Right lobe of liver (tissue), 4 donors: ENCODE data around the gene PLCB1.

Experiments
- POLR2A ChIP-seq: fragments of 450-650 bp; IDR thresholded peaks from one replicate; pipeline ENCODE4 v1.6.1; 2017; ENCODE audit warnings: antibody characterized with exemption, mild to moderate bottlenecking
- TF ChIP-seq, protein P1 (sequence below), 4 donors: fragments of 200-600 bp in 3 of 4; fragments of 450-650 bp in 1 of 4; IDR thresholded peaks; one replicate each; pipeline versions ENCODE4 v1.5.1 to v1.8.0; 2016 to 2022; ENCODE audit warnings: antibody characterized with exemption in 4 of 4, mild to moderate bottlenecking in 2 of 4
- donor health status: DM: no; HTN: no; CAD: no.
- donor health status: DM: no; HTN: no; CAD: no.
- donor health status: DM: no; HTN: yes; CAD: no.

DNA sequence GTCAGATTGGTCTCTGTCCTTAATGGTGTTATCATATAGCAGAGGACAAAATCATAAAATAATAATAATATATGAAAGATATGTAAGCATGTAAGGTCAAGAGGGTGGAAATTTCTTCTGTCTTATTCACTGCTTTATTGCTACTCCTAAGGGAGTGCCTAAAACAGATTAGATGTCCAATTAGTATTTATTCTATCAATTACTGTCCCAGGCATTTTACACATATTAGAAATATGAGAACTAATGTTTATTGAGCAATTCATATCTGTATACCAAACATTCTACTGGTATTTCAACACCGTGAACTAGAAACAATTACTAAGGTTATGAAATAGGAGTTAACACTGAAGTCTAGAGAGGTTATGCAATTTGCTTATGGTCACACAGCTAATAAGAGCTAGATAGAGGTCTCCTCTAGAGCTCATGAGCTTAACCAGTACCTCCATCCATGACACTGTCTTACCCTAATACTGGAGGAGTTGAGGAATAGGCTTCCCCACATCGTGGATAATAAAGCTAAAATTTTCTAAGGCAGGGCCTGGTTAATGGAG, 302.3 kb downstream of the PLCB1 start:
- TF ChIP-seq, protein P1, sequence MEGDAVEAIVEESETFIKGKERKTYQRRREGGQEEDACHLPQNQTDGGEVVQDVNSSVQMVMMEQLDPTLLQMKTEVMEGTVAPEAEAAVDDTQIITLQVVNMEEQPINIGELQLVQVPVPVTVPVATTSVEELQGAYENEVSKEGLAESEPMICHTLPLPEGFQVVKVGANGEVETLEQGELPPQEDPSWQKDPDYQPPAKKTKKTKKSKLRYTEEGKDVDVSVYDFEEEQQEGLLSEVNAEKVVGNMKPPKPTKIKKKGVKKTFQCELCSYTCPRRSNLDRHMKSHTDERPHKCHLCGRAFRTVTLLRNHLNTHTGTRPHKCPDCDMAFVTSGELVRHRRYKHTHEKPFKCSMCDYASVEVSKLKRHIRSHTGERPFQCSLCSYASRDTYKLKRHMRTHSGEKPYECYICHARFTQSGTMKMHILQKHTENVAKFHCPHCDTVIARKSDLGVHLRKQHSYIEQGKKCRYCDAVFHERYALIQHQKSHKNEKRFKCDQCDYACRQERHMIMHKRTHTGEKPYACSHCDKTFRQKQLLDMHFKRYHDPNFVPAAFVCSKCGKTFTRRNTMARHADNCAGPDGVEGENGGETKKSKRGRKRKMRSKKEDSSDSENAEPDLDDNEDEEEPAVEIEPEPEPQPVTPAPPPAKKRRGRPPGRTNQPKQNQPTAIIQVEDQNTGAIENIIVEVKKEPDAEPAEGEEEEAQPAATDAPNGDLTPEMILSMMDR (IDR thresholded peaks at IDR 0.05): no peak
- no peak for TF ChIP-seq POLR2A
